Panc1 (cell line): ENCODE results near the gene TSHZ1. TPM values are rescaled to one million over a fixed set of nuclear protein-coding genes. Genes with fewer than 3 reads are reported as not detected.

ENCODE experiments used
- ATAC-seq: fragments of 200-7000 bp; cut with Tn5 transposase; 2 replicates; pipeline ENCODE4 v1.9.1; 2020; ENCODE audit warnings: mild to moderate bottlenecking, moderate library complexity
- BruUV-seq: library from RNA; stranded (reverse); fragments of 400-500 nt; replicated peaks from 2 replicates; lab custom pipeline; 2021; lab: Mats Ljungman, UMichigan
- CTCF ChIA-PET: fragments of 300-600 bp; sonication (Branson Sonifier 250); formaldehyde crosslinking; loops from one replicate; lab custom pipeline; 2022; ENCODE audit warnings: antibody characterized with exemption; lab: Charles Lee
- POLR2A ChIA-PET: fragments of 300-600 bp; sonication (Branson Sonifier 250); formaldehyde crosslinking; loops from one replicate; lab custom pipeline; 2022; ENCODE audit warnings: antibody characterized with exemption; lab: Charles Lee
- DNase-seq: peaks from one replicate; pipeline ENCODE4 v3.0.0-alpha.2; 2010; ENCODE audit warnings: low read depth, low spot score
- H3K27ac ChIP-seq: 2 replicates; pipeline ENCODE4 v1.5.1; 2011; ENCODE audit warnings: mild to moderate bottlenecking, low read length, inconsistent platforms
- H3K27me3 ChIP-seq: fragments of 200-500 bp; sonication (Bioruptor generic); 2 replicates; pipeline ENCODE4 v1.6.0; 2014; ENCODE audit warnings: low read length, inconsistent platforms; ENCODE audit not compliant: control insufficient read depth, insufficient read depth
- H3K36me3 ChIP-seq: fragments of 200-500 bp; sonication (Bioruptor generic); 2 replicates; pipeline ENCODE4 v1.5.1; 2014; ENCODE audit warnings: inconsistent platforms, mild to moderate bottlenecking, low read length, moderate library complexity; ENCODE audit not compliant: control insufficient read depth, insufficient read depth
- H3K4me1 ChIP-seq: 2 replicates; pipeline ENCODE4 v1.5.1; 2011; ENCODE audit warnings: inconsistent platforms, mild to moderate bottlenecking, low read length, moderate library complexity; ENCODE audit not compliant: control insufficient read depth, insufficient read depth
- H3K4me3 ChIP-seq, 2 experiments: 2 replicates each; pipeline ENCODE4 v1.5.1; 2011 to 2012; ENCODE audit warnings: low read depth in 2 of 2, low read length in 2 of 2, mild to moderate bottlenecking in 2 of 2, inconsistent platforms in 1 of 2, moderate library complexity in 1 of 2
- H3K9me3 ChIP-seq: fragments of 200-500 bp; sonication (Bioruptor generic); 2 replicates; pipeline ENCODE4 v1.5.1; 2014; ENCODE audit warnings: low read depth, mild to moderate bottlenecking, inconsistent platforms, low read length, moderate library complexity; ENCODE audit not compliant: control insufficient read depth, insufficient read depth
- CTCF ChIP-seq: fragments of 450-650 bp; IDR thresholded peaks from 2 replicates; pipeline ENCODE4 v1.5.1; 2017; ENCODE audit warnings: mild to moderate bottlenecking
- POLR2AphosphoS5 ChIP-seq: IDR thresholded peaks from 2 replicates; pipeline ENCODE4 v1.6.1; 2012; ENCODE audit warnings: mild to moderate bottlenecking, low read depth, low read length, moderate library complexity
- REST ChIP-seq, 2 experiments: IDR thresholded peaks; 2 replicates each; pipeline ENCODE4 v1.6.1; 2011 to 2012; ENCODE audit warnings: low read depth in 2 of 2, control low read depth in 1 of 2, low read length in 1 of 2, mild to moderate bottlenecking in 1 of 2, moderate library complexity in 1 of 2; ENCODE audit not compliant: insufficient read depth in 1 of 2
- SIN3A ChIP-seq: IDR thresholded peaks from 2 replicates; pipeline ENCODE4 v1.6.1; 2012; ENCODE audit warnings: low read depth, mild to moderate bottlenecking, low read length, moderate library complexity, borderline replicate concordance; ENCODE audit not compliant: insufficient read depth
- TCF7L2 ChIP-seq: IDR thresholded peaks from 2 replicates; pipeline ENCODE4 v1.6.1; 2011; ENCODE audit warnings: mild to moderate bottlenecking, low read depth, low read length, inconsistent platforms
- in situ Hi-C: cut with HindIII; loops from 2 replicates; pipeline ENCODE4 v1.10.0; 2016; ENCODE audit warnings: low sequenced_read_pairs, low pct_unique_long_range_greater_than_20kb
- intact Hi-C: fragments of 100-400 bp; cut with micrococcal nuclease; formaldehyde crosslinking; loops from one replicate; pipeline ENCODE4 v1.10.0; 2022; ENCODE audit not compliant: unreplicated experiment
- total RNA-seq: library from RNA; stranded (reverse); gene quantifications from one replicate; pipeline ENCODE4 v1.2.1, GENCODE V29; 2021; ENCODE audit not compliant: unreplicated experiment

TSHZ1 gene
- total RNA-seq, 1 experiment from 2014 or later, result 10.0 TPM

- Histone ChIP-seq H3K27ac (no peak overlapping the region), H3K4me1 (no peaks in the 10 kb centered on the region), H3K9me3 (no peaks in the 10 kb centered on the region), H3K27me3 (no peaks in the 10 kb centered on the region), H3K4me3 (no peak overlapping the region), H3K36me3 (no peaks in the 10 kb centered on the region)
- in situ Hi-C loops, result no loop called here
- ATAC-seq (no peak), DNase-seq (no peak)
- intact Hi-C loops, result no loop called here
- CTCF ChIA-PET, result no interaction called here
- TF ChIP-seq REST (IDR thresholded peaks at IDR 0.05; ENCODE audit: insufficient read depth in 1 of 2, low read depth in 2 of 2, low read length in 1 of 2), result no peak
- no TSS peak for BruUV-seq
- POLR2A ChIA-PET, result no interaction called here
These were observed 18.8 kb downstream of the TSHZ1 start for GRCh38 chr18:75229437-75229836.

GRCh38 chr18:75230163-75231052 lies 19.8 kb downstream of the TSHZ1 start:
- H3K27me3 ChIP-seq, result no peaks in the 10 kb centered on the region
- ChIA-PET CTCF (interaction anchor here (0.6 kb wide), 1 partner anchor 1026 kb away, joined by 14 read pairs; no protein-coding TSS in a partner anchor), POLR2A (no interaction called here)
- H3K4me3 ChIP-seq, result no peak overlapping the region
- H3K4me1 ChIP-seq, result no peaks in the 10 kb centered on the region
- BruUV-seq, result no TSS peak
- H3K9me3 ChIP-seq, result no peaks in the 10 kb centered on the region
- no peak for TF ChIP-seq TCF7L2
- TF ChIP-seq CTCF, result no peak
- no peak for TF ChIP-seq POLR2AphosphoS5
- TF ChIP-seq SIN3A, result no peak
- TF ChIP-seq REST (IDR thresholded peaks at IDR 0.05; ENCODE audit: insufficient read depth in 1 of 2, low read depth in 2 of 2, low read length in 1 of 2), result no peak
- in situ Hi-C loops (no loop called here), intact Hi-C loops (no loop called here)
- no peak for ATAC-seq
- H3K27ac ChIP-seq, result no peak overlapping the region
- no peaks in the 10 kb centered on the region for H3K36me3 ChIP-seq
- no peak for DNase-seq
